Stimulated activated CD8-positive, alpha-beta memory T cell treated with anti-CD3 and anti-CD28 coated beads, Interleukin-4, amount 100 ng/mL, for 1 hour (primary cell): ENCODE measurements around the gene TSPEAR.

ENCODE experiments used
- DNase-seq, 2 donors: peaks; one replicate each; pipeline ENCODE4 v3.0.0-alpha.2; 2020; ENCODE audit warnings: low read depth in 2 of 2, low spot score in 1 of 2

TSPEAR gene

GRCh38 chr21:44456915-44457736 lies 254.2 kb downstream of the TSPEAR start:
- no peak for DNase-seq

- no peak for DNase-seq
Measured at GRCh38 chr21:44456214-44456914, 255.0 kb downstream of the TSPEAR start.

- no peak for DNase-seq
Measured at GRCh38 chr21:44455524-44456213, 255.7 kb downstream of the TSPEAR start.

GRCh38 chr21:44454747-44455523 lies 256.4 kb downstream of the TSPEAR start, which contains the start of gene LRRC3:
Gene LRRC3 (plus strand): TSS chr21:44455510. CDS start chr21:44456645, 1,135 bp downstream.
- DNase-seq, result peak; percentile 37 to 60

GRCh38 chr21:44454058-44454457 lies 257.3 kb downstream of the TSPEAR start:
- DNase-seq, result no peak

- no peak for DNase-seq
Measured at GRCh38 chr21:44453120-44453519, 258.3 kb downstream of the TSPEAR start.

GRCh38 chr21:44450999-44451398 lies 260.4 kb downstream of the TSPEAR start:
- DNase-seq, result no peak

GRCh38 chr21:44450402-44450801 lies 261.0 kb downstream of the TSPEAR start:
- no peak for DNase-seq

GRCh38 chr21:44449473-44450363 lies 261.7 kb downstream of the TSPEAR start:
- DNase-seq, result no peak

GRCh38 chr21:44448651-44449131 lies 262.7 kb downstream of the TSPEAR start:
- no peak for DNase-seq
